Parathyroid adenoma (tissue), 2 donors: ENCODE data around the gene AP2A2.

Source experiments
- H2AFZ ChIP-seq: fragments of 300-600 bp; sonication (generic); one replicate; pipeline ENCODE4 v1.7.0; 2017; ENCODE audit warnings: antibody characterized with exemption, mild to moderate bottlenecking
- H3K27ac ChIP-seq: fragments of 300-600 bp; sonication (generic); one replicate; pipeline ENCODE4 v1.7.0; 2017
- H3K27me3 ChIP-seq: fragments of 300-600 bp; sonication (generic); one replicate; pipeline ENCODE4 v1.7.0; 2017; ENCODE audit warnings: low read length; ENCODE audit not compliant: control insufficient read depth, insufficient read depth
- H3K36me3 ChIP-seq: fragments of 300-600 bp; sonication (generic); one replicate; pipeline ENCODE4 v1.7.0; 2017; ENCODE audit warnings: low read length; ENCODE audit not compliant: control insufficient read depth, insufficient read depth
- H3K4me1 ChIP-seq: fragments of 300-600 bp; sonication (generic); one replicate; pipeline ENCODE4 v1.7.0; 2017; ENCODE audit warnings: control low read depth
- H3K4me2 ChIP-seq: fragments of 300-600 bp; sonication (generic); one replicate; pipeline ENCODE4 v1.7.0; 2017; ENCODE audit warnings: low read length
- H3K4me3 ChIP-seq: fragments of 300-600 bp; sonication (generic); one replicate; pipeline ENCODE4 v1.7.0; 2017; ENCODE audit warnings: low read depth, low read length
- H3K79me2 ChIP-seq: fragments of 300-600 bp; sonication (generic); one replicate; pipeline ENCODE4 v1.7.0; 2017; ENCODE audit warnings: control low read depth
- H3K9ac ChIP-seq: fragments of 300-600 bp; sonication (generic); one replicate; pipeline ENCODE4 v1.7.0; 2017; ENCODE audit warnings: mild to moderate bottlenecking
- H3K9me3 ChIP-seq: fragments of 300-600 bp; sonication (generic); one replicate; pipeline ENCODE4 v1.7.0; 2017; ENCODE audit warnings: low read length; ENCODE audit not compliant: control insufficient read depth
- TF ChIP-seq, protein P1 (sequence below): fragments of 300-600 bp; sonication (generic); IDR thresholded peaks from one replicate; pipeline ENCODE4 v1.7.0; 2017; ENCODE audit warnings: antibody characterized with exemption, mild to moderate bottlenecking
- donor health status: primary hyperparathyroidism.

The AP2A2 gene

GRCh38 chr11:937841-938261 lies 12.2 kb downstream of the AP2A2 start:
- H3K79me2 ChIP-seq, result peaks cover 27% of the 10 kb centered on the region
- H3K27me3 ChIP-seq, result no peaks in the 10 kb centered on the region
- H3K4me1 ChIP-seq, result no peaks in the 10 kb centered on the region
- H2AFZ ChIP-seq, result no peak overlapping the region
- H3K4me3 ChIP-seq, result no peak overlapping the region
- TF ChIP-seq, protein P1, sequence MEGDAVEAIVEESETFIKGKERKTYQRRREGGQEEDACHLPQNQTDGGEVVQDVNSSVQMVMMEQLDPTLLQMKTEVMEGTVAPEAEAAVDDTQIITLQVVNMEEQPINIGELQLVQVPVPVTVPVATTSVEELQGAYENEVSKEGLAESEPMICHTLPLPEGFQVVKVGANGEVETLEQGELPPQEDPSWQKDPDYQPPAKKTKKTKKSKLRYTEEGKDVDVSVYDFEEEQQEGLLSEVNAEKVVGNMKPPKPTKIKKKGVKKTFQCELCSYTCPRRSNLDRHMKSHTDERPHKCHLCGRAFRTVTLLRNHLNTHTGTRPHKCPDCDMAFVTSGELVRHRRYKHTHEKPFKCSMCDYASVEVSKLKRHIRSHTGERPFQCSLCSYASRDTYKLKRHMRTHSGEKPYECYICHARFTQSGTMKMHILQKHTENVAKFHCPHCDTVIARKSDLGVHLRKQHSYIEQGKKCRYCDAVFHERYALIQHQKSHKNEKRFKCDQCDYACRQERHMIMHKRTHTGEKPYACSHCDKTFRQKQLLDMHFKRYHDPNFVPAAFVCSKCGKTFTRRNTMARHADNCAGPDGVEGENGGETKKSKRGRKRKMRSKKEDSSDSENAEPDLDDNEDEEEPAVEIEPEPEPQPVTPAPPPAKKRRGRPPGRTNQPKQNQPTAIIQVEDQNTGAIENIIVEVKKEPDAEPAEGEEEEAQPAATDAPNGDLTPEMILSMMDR, result no peak
- H3K9ac ChIP-seq, result no peak overlapping the region
- H3K36me3 ChIP-seq, result no peaks in the 10 kb centered on the region
- H3K9me3 ChIP-seq, result no peaks in the 10 kb centered on the region
- no peak overlapping the region for H3K27ac ChIP-seq
- H3K4me2 ChIP-seq, result no peak overlapping the region

GRCh38 chr11:940496-941135 lies 14.9 kb downstream of the AP2A2 start:
- no peak overlapping the region for H3K4me2 ChIP-seq
- TF ChIP-seq, protein P1, result no peak
- H3K36me3 ChIP-seq, result no peaks in the 10 kb centered on the region
- H3K27me3 ChIP-seq, result no peaks in the 10 kb centered on the region
- no peak overlapping the region for H3K4me3 ChIP-seq
- peaks cover 23% of the 10 kb centered on the region for H3K79me2 ChIP-seq
- H2AFZ ChIP-seq, result no peak overlapping the region
- H3K27ac ChIP-seq, result no peak overlapping the region
- no peaks in the 10 kb centered on the region for H3K4me1 ChIP-seq
- H3K9me3 ChIP-seq, result no peaks in the 10 kb centered on the region
- no peak overlapping the region for H3K9ac ChIP-seq

DNA sequence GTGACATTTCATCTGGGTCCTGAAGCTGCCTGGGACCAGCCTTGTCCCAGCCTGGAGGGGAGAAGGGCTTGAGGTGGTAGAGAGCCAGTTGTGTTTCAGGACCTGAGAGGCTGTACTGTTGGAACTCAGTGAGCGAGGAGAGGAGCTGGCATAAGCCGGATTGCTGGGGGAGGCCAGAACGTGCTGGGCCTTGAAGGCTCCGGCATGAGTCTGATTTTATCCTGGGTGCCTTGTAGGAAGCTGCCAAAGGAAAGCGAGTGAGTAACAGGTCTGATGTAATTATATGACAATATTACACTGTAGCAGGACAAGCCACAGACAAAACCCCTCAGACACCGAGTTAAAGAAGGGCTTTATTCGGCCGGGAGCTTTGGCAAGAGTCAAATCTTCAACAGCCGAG lies 17.2 kb downstream of the AP2A2 start:
- Histone ChIP-seq H3K79me2 (peaks cover 13% of the 10 kb centered on the region), H3K27me3 (no peaks in the 10 kb centered on the region), H3K9me3 (no peaks in the 10 kb centered on the region), H3K4me1 (no peaks in the 10 kb centered on the region), H3K4me2 (no peak overlapping the region), H2AFZ (no peak overlapping the region), H3K36me3 (no peaks in the 10 kb centered on the region), H3K27ac (no peak overlapping the region), H3K9ac (no peak overlapping the region), H3K4me3 (no peak overlapping the region)
- TF ChIP-seq, protein P1, result no peak

DNA sequence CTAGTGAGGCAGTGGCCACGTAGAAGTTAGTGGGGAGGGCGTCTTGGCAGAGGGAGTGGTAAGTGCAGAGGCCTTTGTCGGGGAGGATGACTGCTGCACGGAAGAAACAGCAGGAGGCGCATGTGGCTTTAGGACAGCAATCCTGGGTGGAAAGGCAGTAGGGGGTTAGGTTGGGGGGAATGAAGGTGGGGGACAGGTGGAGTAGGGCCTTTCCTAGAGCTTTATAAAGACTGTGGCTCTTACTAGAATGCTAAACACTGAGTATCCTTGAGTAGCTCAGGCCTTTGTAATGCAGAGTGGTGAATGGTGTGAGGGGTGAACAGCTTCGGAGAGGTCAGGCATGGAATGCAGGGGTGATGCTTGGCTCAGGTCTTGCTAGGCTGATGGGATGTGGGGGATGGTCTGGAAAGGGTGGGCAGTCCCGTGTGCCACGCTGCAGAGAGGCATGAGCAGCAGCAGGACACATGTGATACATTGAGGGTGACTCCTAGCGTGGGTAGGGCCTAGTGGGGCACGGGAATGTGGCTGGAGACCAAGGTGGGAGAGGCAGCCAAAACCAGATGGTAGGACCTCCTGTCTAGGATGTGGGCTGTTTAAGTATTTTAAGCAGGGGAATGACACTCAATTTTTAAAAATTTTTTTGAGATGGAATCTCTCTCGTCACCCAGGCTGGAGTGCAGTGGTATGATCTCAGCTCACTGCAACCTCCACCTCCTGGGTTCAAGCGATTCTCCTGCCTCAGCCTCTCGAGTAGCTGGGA lies 19.2 kb downstream of the AP2A2 start:
- no peak overlapping the region for H3K4me3 ChIP-seq
- H3K9ac ChIP-seq, result no peak overlapping the region
- no peaks in the 10 kb centered on the region for H3K27me3 ChIP-seq
- TF ChIP-seq, protein P1, result no peak
- H3K9me3 ChIP-seq, result no peaks in the 10 kb centered on the region
- no peaks in the 10 kb centered on the region for H3K4me1 ChIP-seq
- peaks cover 14% of the 10 kb centered on the region for H3K79me2 ChIP-seq
- H2AFZ ChIP-seq, result no peak overlapping the region
- H3K4me2 ChIP-seq, result no peak overlapping the region
- no peak overlapping the region for H3K27ac ChIP-seq
- H3K36me3 ChIP-seq, result no peaks in the 10 kb centered on the region
